A673 (cell line): ENCODE results near the gene TTL. TPM values are rescaled to one million over a fixed set of nuclear protein-coding genes. Genes with fewer than 3 reads are reported as not detected.
"Not testable (repeated sequence)": the region's sequence is repeated elsewhere in the genome, so short reads cannot be mapped to it uniquely, and the experiment has no call there.

Experiments
- BruUV-seq: library from RNA; stranded (reverse); fragments of 400-500 nt; replicated peaks from 2 replicates; lab custom pipeline; 2021; lab: Mats Ljungman, UMichigan
- CTCF ChIA-PET: fragments of 300-600 bp; sonication (Branson Sonifier 250); formaldehyde crosslinking; loops from one replicate; lab custom pipeline; 2022; ENCODE audit warnings: antibody characterized with exemption; lab: Charles Lee
- POLR2A ChIA-PET: fragments of 300-600 bp; sonication (Branson Sonifier 250); formaldehyde crosslinking; loops from one replicate; lab custom pipeline; 2022; ENCODE audit warnings: antibody characterized with exemption; ENCODE audit not compliant: low non-redundant PET; lab: Charles Lee
- DNase-seq: peaks from one replicate; pipeline ENCODE4 v3.0.0-alpha.2; 2015; ENCODE audit warnings: low spot score
- H3K27ac ChIP-seq: fragments of 200-600 bp; sonication (generic); 2 replicates; pipeline ENCODE4 v1.5.1; 2016; ENCODE audit warnings: mixed run types, low read depth, mild to moderate bottlenecking, mixed read lengths, antibody characterized with exemption, low read length; ENCODE audit not compliant: poor library complexity, severe bottlenecking
- H3K27me3 ChIP-seq: fragments of 200-600 bp; sonication (generic); replicated peaks from 2 replicates; pipeline ENCODE4 v1.6.1; 2017; ENCODE audit warnings: mixed run types, low read depth, mild to moderate bottlenecking, mixed read lengths, antibody characterized with exemption, low read length; ENCODE audit not compliant: insufficient read depth, poor library complexity
- H3K36me3 ChIP-seq: fragments of 200-600 bp; sonication (generic); 2 replicates; pipeline ENCODE4 v1.6.1; 2016; ENCODE audit warnings: mixed run types, mild to moderate bottlenecking, mixed read lengths, antibody characterized with exemption, low read length; ENCODE audit not compliant: insufficient read depth, poor library complexity, severe bottlenecking
- H3K4me1 ChIP-seq: fragments of 200-600 bp; sonication (generic); 2 replicates; pipeline ENCODE4 v1.6.1; 2017; ENCODE audit warnings: mixed run types, mild to moderate bottlenecking, mixed read lengths, antibody characterized with exemption, low read length; ENCODE audit not compliant: insufficient read depth, poor library complexity, severe bottlenecking
- H3K4me3 ChIP-seq: fragments of 200-600 bp; sonication (generic); 2 replicates; pipeline ENCODE4 v1.5.1; 2016; ENCODE audit warnings: low read depth, mixed run types, mild to moderate bottlenecking, mixed read lengths, low read length; ENCODE audit not compliant: poor library complexity, severe bottlenecking
- H3K9me3 ChIP-seq: fragments of 200-600 bp; sonication (generic); 2 replicates; pipeline ENCODE4 v1.6.1; 2016; ENCODE audit warnings: mixed run types, low read depth, mild to moderate bottlenecking, mixed read lengths, antibody characterized with exemption, low read length; ENCODE audit not compliant: poor library complexity, severe bottlenecking
- EZH2 ChIP-seq: fragments of 200-600 bp; sonication (generic); IDR thresholded peaks from 2 replicates; pipeline ENCODE4 v1.6.1; 2017; ENCODE audit warnings: borderline replicate concordance, low read depth, mild to moderate bottlenecking, mixed read lengths, antibody characterized with exemption, low read length; ENCODE audit not compliant: poor library complexity, severe bottlenecking
- intact Hi-C: fragments of 100-400 bp; cut with micrococcal nuclease; formaldehyde crosslinking; loops from one replicate; pipeline ENCODE4 v1.10.0; 2022; ENCODE audit not compliant: unreplicated experiment
- total RNA-seq: library from RNA; stranded (reverse); gene quantifications from 2 replicates; pipeline ENCODE4 v1.2.3, GENCODE V29; 2021
- TF ChIP-seq, protein P1 (sequence below): fragments of 300-800, 200-600 bp; sonication (generic); conservative IDR thresholded peaks from 2 replicates; pipeline ENCODE4 v1.5.1; 2017; ENCODE audit warnings: low read depth, mild to moderate bottlenecking, antibody characterized with exemption, low read length, moderate library complexity, mixed read lengths

The TTL gene
- total RNA-seq, 1 experiment from 2014 or later: 146 TPM

- no TSS peak for BruUV-seq
- peaks cover 12% of the 10 kb centered on the region for H3K36me3 ChIP-seq
- H3K9me3 ChIP-seq: no peaks in the 10 kb centered on the region
- H3K27me3 ChIP-seq: no peaks in the 10 kb centered on the region
- ChIA-PET POLR2A (no interaction called here), CTCF (no interaction called here)
- peak overlapping the region; percentile 66 for H3K27ac ChIP-seq
- peak; percentile 75 for DNase-seq
- peak overlapping the region; percentile 9 for H3K4me3 ChIP-seq
- no peak for TF ChIP-seq EZH2
- TF ChIP-seq, protein P1, sequence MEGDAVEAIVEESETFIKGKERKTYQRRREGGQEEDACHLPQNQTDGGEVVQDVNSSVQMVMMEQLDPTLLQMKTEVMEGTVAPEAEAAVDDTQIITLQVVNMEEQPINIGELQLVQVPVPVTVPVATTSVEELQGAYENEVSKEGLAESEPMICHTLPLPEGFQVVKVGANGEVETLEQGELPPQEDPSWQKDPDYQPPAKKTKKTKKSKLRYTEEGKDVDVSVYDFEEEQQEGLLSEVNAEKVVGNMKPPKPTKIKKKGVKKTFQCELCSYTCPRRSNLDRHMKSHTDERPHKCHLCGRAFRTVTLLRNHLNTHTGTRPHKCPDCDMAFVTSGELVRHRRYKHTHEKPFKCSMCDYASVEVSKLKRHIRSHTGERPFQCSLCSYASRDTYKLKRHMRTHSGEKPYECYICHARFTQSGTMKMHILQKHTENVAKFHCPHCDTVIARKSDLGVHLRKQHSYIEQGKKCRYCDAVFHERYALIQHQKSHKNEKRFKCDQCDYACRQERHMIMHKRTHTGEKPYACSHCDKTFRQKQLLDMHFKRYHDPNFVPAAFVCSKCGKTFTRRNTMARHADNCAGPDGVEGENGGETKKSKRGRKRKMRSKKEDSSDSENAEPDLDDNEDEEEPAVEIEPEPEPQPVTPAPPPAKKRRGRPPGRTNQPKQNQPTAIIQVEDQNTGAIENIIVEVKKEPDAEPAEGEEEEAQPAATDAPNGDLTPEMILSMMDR: no peak
- intact Hi-C loops: no loop called here
- peaks cover 26% of the 10 kb centered on the region for H3K4me1 ChIP-seq
Observed at GRCh38 chr2:112494828-112495227, 12.9 kb downstream of the TTL start.

GRCh38 chr2:112495878-112496277 lies 13.9 kb downstream of the TTL start:
- peaks cover 26% of the 10 kb centered on the region for H3K4me1 ChIP-seq
- POLR2A ChIA-PET, H3K9me3 ChIP-seq, intact Hi-C loops, H3K27ac ChIP-seq, H3K4me3 ChIP-seq, H3K27me3 ChIP-seq, BruUV-seq, CTCF ChIA-PET, DNase-seq: not testable (repeated sequence)
- TF ChIP-seq, protein P1: peak; percentile 29; the same call in 1 of the 2 replicates
- H3K36me3 ChIP-seq: peaks cover 12% of the 10 kb centered on the region

DNA sequence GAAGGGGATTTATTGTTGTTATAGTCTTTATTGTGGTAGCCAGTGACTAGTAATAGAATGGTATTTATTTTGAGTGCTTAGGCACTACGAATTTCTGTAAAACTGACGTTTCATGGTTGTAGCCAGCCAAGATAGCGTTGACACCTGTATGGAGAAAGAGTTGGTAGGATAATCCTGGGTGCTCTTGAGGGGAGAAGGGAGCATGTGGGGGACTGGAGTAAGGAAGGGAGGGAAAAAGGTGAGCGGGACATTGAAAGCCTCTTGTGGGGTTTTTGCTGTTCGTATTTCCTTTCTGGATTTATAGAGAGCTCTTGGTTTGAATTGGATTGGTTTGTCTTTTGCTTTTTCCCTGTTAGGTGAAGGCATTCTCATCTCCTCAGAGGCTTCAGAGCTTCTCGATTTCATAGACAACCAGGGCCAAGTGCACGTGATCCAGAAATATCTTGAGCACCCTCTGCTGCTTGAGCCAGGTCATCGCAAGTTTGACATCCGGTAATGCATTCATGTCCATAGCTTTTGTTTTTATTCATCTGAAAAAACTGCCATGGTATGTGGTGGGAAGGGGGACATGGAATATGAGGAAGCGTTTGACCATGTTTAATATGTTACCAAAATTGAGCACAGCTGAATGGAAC lies 19.0 kb downstream of the TTL start:
- BruUV-seq, H3K27ac ChIP-seq, H3K4me3 ChIP-seq, H3K4me1 ChIP-seq, intact Hi-C loops, POLR2A ChIA-PET, H3K27me3 ChIP-seq, H3K9me3 ChIP-seq: not testable (repeated sequence)
- peak; percentile 75 for DNase-seq
- peaks cover 18% of the 10 kb centered on the region for H3K36me3 ChIP-seq
- CTCF ChIA-PET: interaction anchor here (0.6 kb wide), 2 partner anchors 17 to 21 kb away, joined by 3 to 7 read pairs; no protein-coding TSS in a partner anchor
- TF ChIP-seq, protein P1: peak; percentile 34; the same call in 1 of the 2 replicates

DNA sequence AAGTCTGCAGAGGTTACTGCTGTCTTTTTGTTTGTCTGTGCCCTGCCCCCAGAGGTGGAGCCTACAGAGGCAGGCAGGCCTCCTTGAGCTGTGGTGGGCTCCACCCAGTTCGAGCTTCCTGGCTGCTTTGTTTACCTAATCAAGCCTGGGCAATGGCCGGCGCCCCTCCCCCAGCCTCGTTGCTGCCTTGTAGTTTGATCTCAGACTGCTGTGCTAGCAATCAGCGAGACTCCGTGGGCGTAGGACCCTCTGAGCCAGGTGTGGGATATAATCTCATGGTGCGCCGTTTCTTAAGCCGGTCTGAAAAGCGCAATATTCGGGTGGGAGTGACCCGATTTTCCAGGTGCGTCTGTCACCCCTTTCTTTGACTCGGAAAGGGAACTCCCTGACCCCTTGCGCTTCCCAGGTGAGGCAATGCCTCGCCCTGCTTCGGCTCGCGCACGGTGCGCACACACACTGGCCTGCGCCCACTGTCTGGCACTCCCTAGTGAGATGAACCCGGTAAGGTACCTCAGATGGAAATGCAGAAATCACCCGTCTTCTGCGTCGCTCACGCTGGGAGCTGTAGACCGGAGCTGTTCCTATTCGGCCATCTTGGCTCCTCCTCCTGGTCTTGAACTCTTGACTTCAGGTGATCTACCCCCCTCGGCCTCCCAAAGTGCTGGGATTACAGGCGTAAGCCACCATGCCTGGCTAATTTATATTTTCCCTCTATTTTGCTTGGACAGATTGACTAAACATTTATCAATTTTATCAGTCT lies 27.5 kb downstream of the TTL start:
- DNase-seq, BruUV-seq, CTCF ChIA-PET, H3K4me3 ChIP-seq, H3K9me3 ChIP-seq, POLR2A ChIA-PET, H3K27ac ChIP-seq, H3K27me3 ChIP-seq, H3K4me1 ChIP-seq, intact Hi-C loops: not testable (repeated sequence)
- H3K36me3 ChIP-seq: peaks cover 26% of the 10 kb centered on the region
